Measurements from ENCODE around the gene GRAP2.

GRAP2 gene

DNA sequence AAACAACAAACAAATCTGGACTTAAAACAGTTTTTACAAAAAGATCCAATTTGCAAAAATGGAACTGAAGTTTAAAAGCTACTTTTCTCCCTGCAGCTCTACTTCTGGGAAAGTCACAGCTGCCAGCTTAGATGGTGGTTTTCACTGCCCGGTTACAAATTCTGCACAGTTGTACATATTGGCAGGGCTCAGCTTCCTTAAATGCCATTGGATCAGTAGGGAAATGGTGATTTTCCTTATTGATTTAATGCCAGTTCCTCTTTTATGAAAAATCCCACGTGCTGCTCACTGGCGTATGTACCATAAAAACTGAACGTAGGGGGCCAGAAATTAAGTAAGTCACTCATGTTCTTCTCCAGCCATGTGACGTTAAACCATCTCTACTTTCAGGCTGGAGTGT, 22.8 kb downstream of the GRAP2 start:
- no peaks in the 10 kb centered on the region for H3K27me3 ChIP-seq (ENCODE audit: insufficient read depth, poor library complexity, severe bottlenecking)
- H3K4me3 ChIP-seq (replicated peaks; ENCODE audit: insufficient read depth, low read length) = no peak overlapping the region
- H3K27ac ChIP-seq (replicated peaks) = no peak overlapping the region
- no peak for DNase-seq (ENCODE audit: low read depth in 1 of 2, low spot score in 1 of 2)
- TF ChIP-seq, protein P1, sequence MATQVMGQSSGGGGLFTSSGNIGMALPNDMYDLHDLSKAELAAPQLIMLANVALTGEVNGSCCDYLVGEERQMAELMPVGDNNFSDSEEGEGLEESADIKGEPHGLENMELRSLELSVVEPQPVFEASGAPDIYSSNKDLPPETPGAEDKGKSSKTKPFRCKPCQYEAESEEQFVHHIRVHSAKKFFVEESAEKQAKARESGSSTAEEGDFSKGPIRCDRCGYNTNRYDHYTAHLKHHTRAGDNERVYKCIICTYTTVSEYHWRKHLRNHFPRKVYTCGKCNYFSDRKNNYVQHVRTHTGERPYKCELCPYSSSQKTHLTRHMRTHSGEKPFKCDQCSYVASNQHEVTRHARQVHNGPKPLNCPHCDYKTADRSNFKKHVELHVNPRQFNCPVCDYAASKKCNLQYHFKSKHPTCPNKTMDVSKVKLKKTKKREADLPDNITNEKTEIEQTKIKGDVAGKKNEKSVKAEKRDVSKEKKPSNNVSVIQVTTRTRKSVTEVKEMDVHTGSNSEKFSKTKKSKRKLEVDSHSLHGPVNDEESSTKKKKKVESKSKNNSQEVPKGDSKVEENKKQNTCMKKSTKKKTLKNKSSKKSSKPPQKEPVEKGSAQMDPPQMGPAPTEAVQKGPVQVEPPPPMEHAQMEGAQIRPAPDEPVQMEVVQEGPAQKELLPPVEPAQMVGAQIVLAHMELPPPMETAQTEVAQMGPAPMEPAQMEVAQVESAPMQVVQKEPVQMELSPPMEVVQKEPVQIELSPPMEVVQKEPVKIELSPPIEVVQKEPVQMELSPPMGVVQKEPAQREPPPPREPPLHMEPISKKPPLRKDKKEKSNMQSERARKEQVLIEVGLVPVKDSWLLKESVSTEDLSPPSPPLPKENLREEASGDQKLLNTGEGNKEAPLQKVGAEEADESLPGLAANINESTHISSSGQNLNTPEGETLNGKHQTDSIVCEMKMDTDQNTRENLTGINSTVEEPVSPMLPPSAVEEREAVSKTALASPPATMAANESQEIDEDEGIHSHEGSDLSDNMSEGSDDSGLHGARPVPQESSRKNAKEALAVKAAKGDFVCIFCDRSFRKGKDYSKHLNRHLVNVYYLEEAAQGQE (IDR thresholded peaks at IDR 0.05; ENCODE audit: insufficient replicate concordance, low read depth) = no peak
- peak; percentile 62 for TF ChIP-seq SPI1 (IDR thresholded peaks at IDR 0.05; ENCODE audit: borderline replicate concordance, low read depth)

DNA sequence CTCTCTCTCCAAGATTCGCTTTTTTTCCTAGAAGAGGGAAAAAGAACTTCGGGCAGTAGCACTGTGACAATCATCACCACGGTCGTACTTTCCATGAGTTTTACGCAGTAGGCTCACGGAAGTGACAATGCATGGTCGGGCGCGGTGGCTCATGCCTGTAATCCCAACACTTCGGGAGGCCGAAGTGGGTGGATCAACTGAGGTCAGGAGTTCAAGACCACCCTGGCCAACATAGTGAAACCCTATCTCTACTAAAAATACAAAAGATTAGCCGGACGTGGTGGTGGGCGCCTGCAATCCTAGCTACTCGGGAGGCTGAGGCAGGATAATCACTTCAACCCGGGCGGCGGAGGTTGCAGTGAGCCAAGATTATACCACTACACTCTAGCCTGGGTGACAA, 23.4 kb downstream of the GRAP2 start:
- Histone ChIP-seq H3K4me3 (replicated peaks; ENCODE audit: insufficient read depth, low read length) (no peak overlapping the region), H3K27ac (replicated peaks) (no peak overlapping the region)
- no peak for TF ChIP-seq POLR2AphosphoS5 (IDR thresholded peaks at IDR 0.05; ENCODE audit: low read depth)

DNA sequence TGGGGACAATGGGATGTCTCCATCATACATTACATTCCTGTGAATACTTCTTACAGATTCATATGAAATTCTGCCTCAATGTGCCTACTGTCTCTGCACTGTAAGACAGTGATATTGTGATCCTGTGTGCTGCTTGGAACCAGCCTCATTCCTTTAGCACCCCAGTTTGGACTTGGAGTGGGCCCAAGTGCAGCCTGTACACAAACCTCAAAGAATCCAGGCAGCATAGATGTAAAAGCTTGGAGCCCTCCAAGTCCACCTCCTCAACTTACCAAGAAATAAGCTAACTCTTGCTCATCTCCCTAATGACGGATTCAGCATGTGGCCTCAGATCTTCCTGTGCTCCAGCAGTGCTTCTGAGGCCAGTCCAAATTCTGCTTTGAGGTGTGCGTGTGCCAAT, 24.4 kb downstream of the GRAP2 start:
- no peak for DNase-seq (ENCODE audit: low read depth in 1 of 2, low spot score in 1 of 2)
- TF ChIP-seq, protein P2, sequence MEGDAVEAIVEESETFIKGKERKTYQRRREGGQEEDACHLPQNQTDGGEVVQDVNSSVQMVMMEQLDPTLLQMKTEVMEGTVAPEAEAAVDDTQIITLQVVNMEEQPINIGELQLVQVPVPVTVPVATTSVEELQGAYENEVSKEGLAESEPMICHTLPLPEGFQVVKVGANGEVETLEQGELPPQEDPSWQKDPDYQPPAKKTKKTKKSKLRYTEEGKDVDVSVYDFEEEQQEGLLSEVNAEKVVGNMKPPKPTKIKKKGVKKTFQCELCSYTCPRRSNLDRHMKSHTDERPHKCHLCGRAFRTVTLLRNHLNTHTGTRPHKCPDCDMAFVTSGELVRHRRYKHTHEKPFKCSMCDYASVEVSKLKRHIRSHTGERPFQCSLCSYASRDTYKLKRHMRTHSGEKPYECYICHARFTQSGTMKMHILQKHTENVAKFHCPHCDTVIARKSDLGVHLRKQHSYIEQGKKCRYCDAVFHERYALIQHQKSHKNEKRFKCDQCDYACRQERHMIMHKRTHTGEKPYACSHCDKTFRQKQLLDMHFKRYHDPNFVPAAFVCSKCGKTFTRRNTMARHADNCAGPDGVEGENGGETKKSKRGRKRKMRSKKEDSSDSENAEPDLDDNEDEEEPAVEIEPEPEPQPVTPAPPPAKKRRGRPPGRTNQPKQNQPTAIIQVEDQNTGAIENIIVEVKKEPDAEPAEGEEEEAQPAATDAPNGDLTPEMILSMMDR (IDR thresholded peaks at IDR 0.05; ENCODE audit: insufficient read depth, low read length) = no peak
- TF ChIP-seq POLR2AphosphoS5 (IDR thresholded peaks at IDR 0.05; ENCODE audit: low read depth) = no peak
- no peak for TF ChIP-seq SPI1 (IDR thresholded peaks at IDR 0.05; ENCODE audit: borderline replicate concordance, low read depth)
- no peak overlapping the region for H3K27ac ChIP-seq (replicated peaks)

More for the DNA sequence above, 23.4 kb downstream of the GRAP2 start:
- no peak for DNase-seq (ENCODE audit: low read depth in 1 of 2, low spot score in 1 of 2)
- H3K27me3 ChIP-seq (ENCODE audit: insufficient read depth, poor library complexity, severe bottlenecking) = no peaks in the 10 kb centered on the region

DNA sequence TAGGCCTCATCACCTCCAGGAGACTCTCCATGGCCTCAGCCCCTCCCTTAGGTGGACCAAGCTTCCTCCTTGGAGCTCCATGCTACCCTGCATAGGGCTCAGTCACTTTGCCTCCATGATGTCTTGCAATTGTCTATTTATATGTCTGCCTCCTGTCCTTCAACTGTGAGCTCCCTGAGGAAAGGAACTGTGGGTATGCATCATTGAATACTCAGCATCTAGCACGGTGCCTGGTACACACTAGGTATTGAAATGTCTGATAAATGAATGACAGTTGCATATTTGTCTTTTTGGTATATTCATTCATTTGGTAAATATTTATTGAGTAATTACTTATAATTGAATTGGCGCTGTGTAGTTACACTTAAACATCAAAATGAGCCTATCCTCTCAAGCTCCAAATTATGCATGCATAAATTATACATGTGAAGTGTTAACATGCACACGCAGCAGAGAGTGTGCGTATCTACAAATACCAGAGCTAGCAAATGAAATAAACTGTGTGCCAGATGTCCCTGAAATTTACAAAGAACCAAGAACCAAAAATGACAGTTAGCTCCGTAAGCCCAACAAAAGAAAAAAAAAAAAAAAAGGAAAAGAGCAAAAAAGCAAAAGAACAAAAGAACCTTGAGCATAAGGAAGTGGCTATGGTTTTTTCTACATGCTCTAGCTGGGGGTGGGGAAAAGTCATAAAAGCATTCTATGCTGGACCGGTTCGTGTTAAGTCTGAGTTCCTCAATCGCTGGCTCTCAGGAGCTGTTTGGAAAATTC, 25.2 kb downstream of the GRAP2 start:
- TF ChIP-seq SPI1 (IDR thresholded peaks at IDR 0.05; ENCODE audit: borderline replicate concordance, low read depth) = peak; percentile 34; the same call in 1 of the 2 replicates
- TF ChIP-seq, protein P1 (IDR thresholded peaks at IDR 0.05; ENCODE audit: insufficient replicate concordance, low read depth) = no peak
- Histone ChIP-seq H3K27me3 (ENCODE audit: insufficient read depth, poor library complexity, severe bottlenecking) (no peaks in the 10 kb centered on the region), H3K4me3 (replicated peaks; ENCODE audit: insufficient read depth, low read length) (no peak overlapping the region), H3K27ac (replicated peaks) (no peak overlapping the region)
- no peak for DNase-seq (ENCODE audit: low read depth in 1 of 2, low spot score in 1 of 2)

More for the DNA sequence above, 24.4 kb downstream of the GRAP2 start:
- H3K27me3 ChIP-seq (ENCODE audit: insufficient read depth, poor library complexity, severe bottlenecking) = no peaks in the 10 kb centered on the region
- H3K4me3 ChIP-seq (replicated peaks; ENCODE audit: insufficient read depth, low read length) = no peak overlapping the region

DNA sequence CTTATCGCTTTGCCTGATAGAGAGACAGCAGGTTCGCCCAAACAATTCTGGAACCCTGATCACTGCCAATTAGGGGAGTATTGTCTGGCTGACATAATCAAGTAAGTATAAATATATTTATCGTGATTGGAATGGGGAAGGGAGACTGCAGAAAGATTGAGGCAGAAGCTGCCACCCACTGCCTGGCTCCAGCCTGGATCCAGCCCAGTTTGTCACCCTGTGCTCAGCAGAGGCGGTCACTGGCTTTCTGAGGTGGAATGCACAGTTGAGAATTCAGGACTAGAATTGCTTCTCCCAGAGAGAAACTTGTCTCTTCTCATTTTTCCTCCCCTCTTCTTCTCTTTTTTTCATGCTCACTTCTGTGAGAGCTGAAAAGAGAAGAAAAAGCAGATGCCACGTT, 25.9 kb downstream of the GRAP2 start:
- H3K27me3 ChIP-seq (ENCODE audit: insufficient read depth, poor library complexity, severe bottlenecking) = no peaks in the 10 kb centered on the region
- no peak overlapping the region for H3K4me3 ChIP-seq (replicated peaks; ENCODE audit: insufficient read depth, low read length)
- DNase-seq (ENCODE audit: low read depth in 1 of 2, low spot score in 1 of 2) = no peak
- H3K27ac ChIP-seq (replicated peaks) = no peak overlapping the region
- TF ChIP-seq, protein P1 (IDR thresholded peaks at IDR 0.05; ENCODE audit: insufficient replicate concordance, low read depth) = no peak
- TF ChIP-seq POLR2AphosphoS5 (IDR thresholded peaks at IDR 0.05; ENCODE audit: low read depth) (no peak), SPI1 (IDR thresholded peaks at IDR 0.05; ENCODE audit: borderline replicate concordance, low read depth) (no peak)
- TF ChIP-seq, protein P2 (IDR thresholded peaks at IDR 0.05; ENCODE audit: insufficient read depth, low read length) = no peak
